HCT116 (cell line): ENCODE data around the gene MAPK8. TPM values are rescaled to one million over a fixed set of nuclear protein-coding genes. Genes with fewer than 3 reads are reported as not detected.
A peak's percentile ranks its signal among the peaks of the same experiment; 100 is the strongest.
"Not testable (repeated sequence)": the region's sequence is repeated elsewhere in the genome, so short reads cannot be mapped to it uniquely, and the experiment has no call there.

Experiments used
- ATAC-seq: fragments of 200-7000 bp; cut with Tn5 transposase; 2 replicates; pipeline ENCODE4 v1.9.1; 2020; ENCODE audit warnings: mild to moderate bottlenecking, moderate library complexity
- BruUV-seq: library from RNA; stranded (reverse); fragments of 400-500 nt; replicated peaks from 2 replicates; lab custom pipeline; 2021; lab: Mats Ljungman, UMichigan
- CTCF ChIA-PET: fragments of 300-600 bp; sonication (Branson Sonifier 250); formaldehyde crosslinking; loops from one replicate; lab custom pipeline; 2021; ENCODE audit warnings: antibody characterized with exemption; lab: Charles Lee
- POLR2A ChIA-PET: fragments of 300-600, 350-600 bp; sonication (Branson Sonifier 250); formaldehyde crosslinking; loops from one replicate; lab custom pipeline; 2021; ENCODE audit warnings: antibody characterized with exemption; lab: Charles Lee
- RAD21 ChIA-PET, 2 experiments: fragments of 300-600 bp; sonication (Branson Sonifier 250); formaldehyde crosslinking; loops; one replicate each; lab custom pipeline; 2023; ENCODE audit warnings: low total read pairs in 2 of 2; ENCODE audit not compliant: uncharacterized antibody in 2 of 2, unreplicated experiment in 2 of 2, low non-redundant PET in 1 of 2; lab: Charles Lee
- DNase-seq: peaks from one replicate; pipeline ENCODE4 v3.0.0-alpha.2; 2010; ENCODE audit warnings: low read depth, low spot score
- H2AFZ ChIP-seq: fragments of 200-600 bp; shearing (Covaris generic), sonication (generic); 2 replicates; pipeline ENCODE4 v1.6.1; 2017; ENCODE audit warnings: low read depth, mixed run types, mixed read lengths, antibody characterized with exemption, low read length; ENCODE audit not compliant: poor library complexity, severe bottlenecking
- H3K27ac ChIP-seq: 2 replicates; pipeline ENCODE4 v1.5.1; 2012; ENCODE audit warnings: low read depth, low read length
- H3K27me3 ChIP-seq: fragments of 200-600 bp; sonication (generic); 2 replicates; pipeline ENCODE4 v1.6.1; 2016; ENCODE audit warnings: mixed run types, low read length, mixed read lengths; ENCODE audit not compliant: insufficient read depth
- H3K36me3 ChIP-seq, 2 experiments: fragments of 200-500 bp in 1 of 2; fragments of 200-600 bp in 1 of 2; sonication (Bioruptor generic) in 1 of 2; sonication (generic) in 1 of 2; 2 replicates each; pipeline versions ENCODE4 v1.5.1 to v1.6.1; 2014 to 2016; ENCODE audit warnings: low read length in 2 of 2, inconsistent platforms in 1 of 2, mixed read lengths in 1 of 2, mixed run types in 1 of 2; ENCODE audit not compliant: insufficient read depth in 2 of 2, control insufficient read depth in 1 of 2
- H3K4me1 ChIP-seq, 2 experiments: fragments of 200-600 bp in 1 of 2; sonication (generic) in 1 of 2; 2 replicates each; pipeline versions ENCODE4 v1.5.1 to v1.6.1; 2012 to 2017; ENCODE audit warnings: low read length in 2 of 2, inconsistent platforms in 1 of 2, mild to moderate bottlenecking in 1 of 2, mixed read lengths in 1 of 2, mixed run types in 1 of 2, moderate library complexity in 1 of 2; ENCODE audit not compliant: insufficient read depth in 2 of 2, control insufficient read depth in 1 of 2
- H3K4me2 ChIP-seq: fragments of 200-600 bp; sonication (generic); 2 replicates; pipeline ENCODE4 v1.6.1; 2017; ENCODE audit warnings: mixed run types, low read length, mixed read lengths
- H3K4me3 ChIP-seq, 2 experiments: fragments of 200-600 bp in 1 of 2; sonication (generic) in 1 of 2; replicated peaks in 1 of 2; 2 replicates each; pipeline ENCODE4 v1.5.1; 2011 to 2016; ENCODE audit warnings: low read length in 2 of 2, control low read depth in 1 of 2, low read depth in 1 of 2, mild to moderate bottlenecking in 1 of 2, mixed read lengths in 1 of 2, mixed run types in 1 of 2
- H3K79me2 ChIP-seq: fragments of 200-600 bp; sonication (generic); 2 replicates; pipeline ENCODE4 v1.6.1; 2017; ENCODE audit warnings: mild to moderate bottlenecking, mixed run types, low read length, moderate library complexity, mixed read lengths; ENCODE audit not compliant: insufficient read depth
- H3K9ac ChIP-seq: fragments of 200-600 bp; sonication (generic); 2 replicates; pipeline ENCODE4 v1.6.1; 2016; ENCODE audit warnings: low read length, mixed read lengths
- H3K9me2 ChIP-seq: fragments of 200-600 bp; sonication (generic), shearing (Covaris generic); 2 replicates; pipeline ENCODE4 v1.6.1; 2017; ENCODE audit warnings: mixed run types, mild to moderate bottlenecking, moderate library complexity; ENCODE audit not compliant: insufficient read depth
- H3K9me3 ChIP-seq, 2 experiments: fragments of 200-500 bp in 1 of 2; fragments of 200-600 bp in 1 of 2; sonication (Bioruptor generic) in 1 of 2; sonication (generic) in 1 of 2; 2 replicates each; pipeline ENCODE4 v1.6.1; 2014 to 2017; ENCODE audit warnings: low read length in 2 of 2, mixed read lengths in 2 of 2, inconsistent platforms in 1 of 2, low read depth in 1 of 2, mild to moderate bottlenecking in 1 of 2, mixed run types in 1 of 2, moderate library complexity in 1 of 2; ENCODE audit not compliant: control insufficient read depth in 1 of 2, insufficient read depth in 1 of 2
- H4K20me1 ChIP-seq: fragments of 200-600 bp; sonication (generic), shearing (Covaris generic); 2 replicates; pipeline ENCODE4 v1.6.1; 2017; ENCODE audit warnings: mixed run types, mild to moderate bottlenecking, moderate library complexity; ENCODE audit not compliant: insufficient read depth
- ATF3 ChIP-seq: IDR thresholded peaks from 2 replicates; pipeline ENCODE4 v1.6.1; 2012
- EGR1 ChIP-seq: IDR thresholded peaks from 2 replicates; pipeline ENCODE4 v1.6.1; 2012; ENCODE audit warnings: low read depth
- ELF1 ChIP-seq: IDR thresholded peaks from 2 replicates; pipeline ENCODE4 v1.6.1; 2012; ENCODE audit warnings: low read depth, borderline replicate concordance
- FOSL1 ChIP-seq: IDR thresholded peaks from 2 replicates; pipeline ENCODE4 v1.6.1; 2012; ENCODE audit warnings: low read depth
- JUND ChIP-seq: IDR thresholded peaks from 2 replicates; pipeline ENCODE4 v1.6.1; 2012
- RAD21 ChIP-seq: IDR thresholded peaks from 2 replicates; pipeline ENCODE4 v1.6.1; 2012; ENCODE audit warnings: low read depth, mild to moderate bottlenecking
- SIN3A ChIP-seq: IDR thresholded peaks from 2 replicates; pipeline ENCODE4 v1.6.1; 2012; ENCODE audit warnings: low read depth
- SP1 ChIP-seq: IDR thresholded peaks from 2 replicates; pipeline ENCODE4 v1.6.1; 2012; ENCODE audit warnings: low read depth
- SRF ChIP-seq: IDR thresholded peaks from 2 replicates; pipeline ENCODE4 v1.6.1; 2012; ENCODE audit warnings: low read depth
- YY1 ChIP-seq: IDR thresholded peaks from 2 replicates; pipeline ENCODE4 v1.6.1; 2011; ENCODE audit warnings: low read length, low read depth, moderate library complexity, mild to moderate bottlenecking; ENCODE audit not compliant: insufficient replicate concordance; ENCODE audit errors: extremely low read depth
- intact Hi-C: fragments of 100-400 bp; cut with micrococcal nuclease; formaldehyde crosslinking; loops from 2 replicates; pipeline ENCODE4 v1.10.0; 2022
- total RNA-seq: library from RNA; stranded (reverse); gene quantifications from one replicate; pipeline ENCODE4 v1.2.1, GENCODE V29; 2021; ENCODE audit not compliant: unreplicated experiment
- TF ChIP-seq, protein P1 (sequence below), 3 experiments: fragments of 200-600 bp in 1 of 3; sonication (generic) in 1 of 3; IDR thresholded peaks in 2 of 3; conservative IDR thresholded peaks in 1 of 3; 2 replicates each; pipeline ENCODE4 v1.5.1; 2012 to 2017; ENCODE audit warnings: low read depth in 2 of 3, low read length in 2 of 3, antibody characterized with exemption in 1 of 3, borderline replicate concordance in 1 of 3, control low read depth in 1 of 3, mild to moderate bottlenecking in 1 of 3, mixed read lengths in 1 of 3, mixed run types in 1 of 3, moderate library complexity in 1 of 3; ENCODE audit not compliant: insufficient read depth in 1 of 3

The MAPK8 gene
- total RNA-seq, 1 experiment from 2014 or later, result 71.0 TPM

DNA sequence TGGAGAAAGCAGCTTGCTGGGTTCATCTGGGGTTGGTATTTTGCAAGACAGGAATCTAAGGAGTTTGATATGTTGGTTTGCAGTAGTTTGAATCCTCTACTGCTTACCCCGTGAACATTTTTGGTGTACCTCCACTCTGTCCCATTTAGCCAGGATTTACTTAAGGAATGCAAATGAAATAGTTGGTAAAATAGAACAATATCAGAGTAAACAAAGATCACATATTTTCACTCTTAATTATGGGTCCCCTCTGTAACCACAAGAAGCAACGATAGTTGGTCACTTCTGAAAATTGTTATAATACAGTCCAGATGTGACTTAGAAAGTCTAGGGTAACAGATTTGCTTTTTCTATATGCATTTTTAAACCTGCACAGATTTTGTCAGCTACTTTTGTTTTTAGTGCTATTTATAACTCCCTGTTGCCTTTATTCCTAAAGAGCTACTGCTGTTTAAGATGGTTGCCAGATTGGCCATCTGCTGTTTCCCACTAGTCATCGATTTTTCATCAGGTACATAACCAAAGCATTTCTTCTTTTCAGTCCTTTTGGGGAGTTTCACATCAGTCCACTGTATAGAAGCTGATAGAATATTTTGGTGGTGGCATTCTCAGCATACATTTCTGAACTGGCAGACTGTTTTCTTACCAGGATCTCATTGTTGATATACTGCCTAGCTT is 37.6 kb downstream of the MAPK8 start:
- Histone ChIP-seq H4K20me1 (0 out of 2 replicates have a peak, but pooled peaks cover 4% of the 10 kb centered on the region), H3K27ac (no peak overlapping the region), H3K4me1 (no peaks in the 10 kb centered on the region), H3K9me3 (no peaks in the 10 kb centered on the region), H3K79me2 (peaks cover 26% of the 10 kb centered on the region), H3K4me3 (no peak overlapping the region), H3K4me2 (no peak overlapping the region), H2AFZ (no peak overlapping the region), H3K9ac (no peak overlapping the region), H3K36me3 (no peaks in the 10 kb centered on the region), H3K9me2 (no peaks in the 10 kb centered on the region), H3K27me3 (no peaks in the 10 kb centered on the region)
- ChIA-PET CTCF (no interaction called here), RAD21 (no interaction called here), POLR2A (no interaction called here)
- ATAC-seq, result no peak
- BruUV-seq, result no TSS peak
- TF ChIP-seq SP1, result no peak
- no peak for TF ChIP-seq ATF3
- TF ChIP-seq JUND, result no peak
- no peak for TF ChIP-seq FOSL1
- no peak for TF ChIP-seq ELF1
- no peak for TF ChIP-seq SRF
- TF ChIP-seq EGR1, result no peak
- TF ChIP-seq SIN3A, result no peak
- no peak for TF ChIP-seq YY1
- no peak for TF ChIP-seq RAD21
- DNase-seq, result no peak
- intact Hi-C loops, result no loop called here

GRCh38 chr10:48346248-48346647 is 39.8 kb downstream of the MAPK8 start:
- BruUV-seq, RAD21 ChIA-PET, ATAC-seq: not testable (repeated sequence)

GRCh38 chr10:48347539-48347938 is 41.1 kb downstream of the MAPK8 start:
- H3K4me2 ChIP-seq, H4K20me1 ChIP-seq, RAD21 ChIA-PET, POLR2A ChIA-PET, DNase-seq, H3K27me3 ChIP-seq, H3K4me1 ChIP-seq, H3K9me2 ChIP-seq, CTCF ChIA-PET, H2AFZ ChIP-seq, H3K36me3 ChIP-seq, H3K9me3 ChIP-seq, H3K9ac ChIP-seq, H3K27ac ChIP-seq, ATAC-seq, intact Hi-C loops, H3K4me3 ChIP-seq, BruUV-seq: not testable (repeated sequence)
- peaks cover 29% of the 10 kb centered on the region for H3K79me2 ChIP-seq

More at GRCh38 chr10:48346248-48346647, 39.8 kb downstream of the MAPK8 start:
- POLR2A ChIA-PET, H3K27ac ChIP-seq, DNase-seq, H3K36me3 ChIP-seq, H3K4me2 ChIP-seq, H3K27me3 ChIP-seq, intact Hi-C loops, H3K4me1 ChIP-seq, H3K9me3 ChIP-seq, H4K20me1 ChIP-seq, H2AFZ ChIP-seq, H3K4me3 ChIP-seq, H3K9me2 ChIP-seq, H3K9ac ChIP-seq: not testable (repeated sequence)
- TF ChIP-seq, protein P1, sequence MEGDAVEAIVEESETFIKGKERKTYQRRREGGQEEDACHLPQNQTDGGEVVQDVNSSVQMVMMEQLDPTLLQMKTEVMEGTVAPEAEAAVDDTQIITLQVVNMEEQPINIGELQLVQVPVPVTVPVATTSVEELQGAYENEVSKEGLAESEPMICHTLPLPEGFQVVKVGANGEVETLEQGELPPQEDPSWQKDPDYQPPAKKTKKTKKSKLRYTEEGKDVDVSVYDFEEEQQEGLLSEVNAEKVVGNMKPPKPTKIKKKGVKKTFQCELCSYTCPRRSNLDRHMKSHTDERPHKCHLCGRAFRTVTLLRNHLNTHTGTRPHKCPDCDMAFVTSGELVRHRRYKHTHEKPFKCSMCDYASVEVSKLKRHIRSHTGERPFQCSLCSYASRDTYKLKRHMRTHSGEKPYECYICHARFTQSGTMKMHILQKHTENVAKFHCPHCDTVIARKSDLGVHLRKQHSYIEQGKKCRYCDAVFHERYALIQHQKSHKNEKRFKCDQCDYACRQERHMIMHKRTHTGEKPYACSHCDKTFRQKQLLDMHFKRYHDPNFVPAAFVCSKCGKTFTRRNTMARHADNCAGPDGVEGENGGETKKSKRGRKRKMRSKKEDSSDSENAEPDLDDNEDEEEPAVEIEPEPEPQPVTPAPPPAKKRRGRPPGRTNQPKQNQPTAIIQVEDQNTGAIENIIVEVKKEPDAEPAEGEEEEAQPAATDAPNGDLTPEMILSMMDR (IDR thresholded peaks at IDR 0.05 in 2 of 3, conservative IDR thresholded peaks at IDR 0.05 in 1 of 3; ENCODE audit: borderline replicate concordance in 1 of 3, insufficient read depth in 1 of 3, low read depth in 2 of 3, low read length in 2 of 3), result peak in 2 of 3 experiments; percentile 21 to 35; a peak in 2 of 6 replicates
- peaks cover 26% of the 10 kb centered on the region for H3K79me2 ChIP-seq
- CTCF ChIA-PET, result interaction anchor here (1.6 kb wide), 1 partner anchor 12 kb away, joined by 3 read pairs; no protein-coding TSS in a partner anchor
